Activated T-cell treated with anti-CD3 and anti-CD28 coated beads, Interleukin-2, amount 50 U/mL, for 24 hours (primary cell): Measurements from ENCODE around the gene MCM3AP.

Source experiments
- DNase-seq: peaks from one replicate; pipeline ENCODE4 v3.0.0-alpha.2; 2020
- H3K27ac Mint-ChIP-seq: 2 replicates; pipeline ENCODE4 v1.8.0; 2020; ENCODE audit warnings: mild to moderate bottlenecking, mixed read lengths
- H3K27me3 Mint-ChIP-seq: 2 replicates; pipeline ENCODE4 v1.8.0; 2020; ENCODE audit warnings: mixed read lengths
- H3K36me3 Mint-ChIP-seq: 2 replicates; pipeline ENCODE4 v1.8.0; 2020; ENCODE audit warnings: low read depth, mixed read lengths
- H3K4me1 Mint-ChIP-seq: 2 replicates; pipeline ENCODE4 v1.8.0; 2020; ENCODE audit warnings: low read depth, mixed read lengths
- H3K4me3 Mint-ChIP-seq: 2 replicates; pipeline ENCODE4 v1.8.0; 2020; ENCODE audit warnings: mild to moderate bottlenecking, moderate library complexity, mixed read lengths
- H3K9me3 Mint-ChIP-seq: 2 replicates; pipeline ENCODE4 v1.8.0; 2020; ENCODE audit warnings: mixed read lengths

Gene MCM3AP

GRCh38 chr21:46191257-46191685 is 94.1 kb downstream of the MCM3AP start:
- Mint-ChIP-seq H3K36me3 (peaks cover 42% of the 10 kb centered on the region), H3K4me3 (no peak overlapping the region), H3K4me1 (peaks cover 2% of the 10 kb centered on the region), H3K9me3 (no peaks in the 10 kb centered on the region), H3K27me3 (no peaks in the 10 kb centered on the region), H3K27ac (no peak overlapping the region)
- no peak for DNase-seq

GRCh38 chr21:46190491-46191131 is 94.8 kb downstream of the MCM3AP start:
- H3K27me3 Mint-ChIP-seq, result no peaks in the 10 kb centered on the region
- no peak overlapping the region for H3K4me3 Mint-ChIP-seq
- peaks cover 37% of the 10 kb centered on the region for H3K36me3 Mint-ChIP-seq
- no peak for DNase-seq
- peaks cover 3% of the 10 kb centered on the region for H3K4me1 Mint-ChIP-seq
- H3K27ac Mint-ChIP-seq, result no peak overlapping the region
- no peaks in the 10 kb centered on the region for H3K9me3 Mint-ChIP-seq

GRCh38 chr21:46189959-46190490 is 95.4 kb downstream of the MCM3AP start:
- Mint-ChIP-seq H3K4me1 (peaks cover 6% of the 10 kb centered on the region), H3K36me3 (peaks cover 31% of the 10 kb centered on the region), H3K27me3 (no peaks in the 10 kb centered on the region), H3K27ac (no peak overlapping the region), H3K9me3 (no peaks in the 10 kb centered on the region), H3K4me3 (no peak overlapping the region)
- no peak for DNase-seq

- Mint-ChIP-seq H3K27me3 (no peaks in the 10 kb centered on the region), H3K4me3 (no peak overlapping the region), H3K4me1 (peaks cover 11% of the 10 kb centered on the region), H3K27ac (no peak overlapping the region), H3K36me3 (peaks cover 25% of the 10 kb centered on the region), H3K9me3 (no peaks in the 10 kb centered on the region)
- no peak for DNase-seq
Measured at GRCh38 chr21:46189213-46189958, 96.0 kb downstream of the MCM3AP start.

- peaks cover 19% of the 10 kb centered on the region for H3K36me3 Mint-ChIP-seq
- no peaks in the 10 kb centered on the region for H3K9me3 Mint-ChIP-seq
- no peak for DNase-seq
- H3K27ac Mint-ChIP-seq, result no peak overlapping the region
- peaks cover 11% of the 10 kb centered on the region for H3K4me1 Mint-ChIP-seq
- H3K4me3 Mint-ChIP-seq, result no peak overlapping the region
- H3K27me3 Mint-ChIP-seq, result no peaks in the 10 kb centered on the region
Measured at GRCh38 chr21:46188226-46189212, 96.9 kb downstream of the MCM3AP start.

GRCh38 chr21:46187814-46188213 is 97.6 kb downstream of the MCM3AP start:
- no peak for DNase-seq
- Mint-ChIP-seq H3K27ac (no peak overlapping the region), H3K27me3 (no peaks in the 10 kb centered on the region), H3K9me3 (no peaks in the 10 kb centered on the region), H3K4me1 (peaks cover 13% of the 10 kb centered on the region), H3K4me3 (no peak overlapping the region), H3K36me3 (peaks cover 16% of the 10 kb centered on the region)

GRCh38 chr21:46187261-46187660 is 98.2 kb downstream of the MCM3AP start:
- peaks cover 13% of the 10 kb centered on the region for H3K4me1 Mint-ChIP-seq
- H3K36me3 Mint-ChIP-seq, result peaks cover 16% of the 10 kb centered on the region
- H3K4me3 Mint-ChIP-seq, result no peak overlapping the region
- no peaks in the 10 kb centered on the region for H3K9me3 Mint-ChIP-seq
- H3K27me3 Mint-ChIP-seq, result no peaks in the 10 kb centered on the region
- DNase-seq, result no peak
- no peak overlapping the region for H3K27ac Mint-ChIP-seq

- Mint-ChIP-seq H3K27me3 (no peaks in the 10 kb centered on the region), H3K9me3 (no peaks in the 10 kb centered on the region), H3K4me3 (peak overlapping the region; percentile 81), H3K36me3 (peaks cover 8% of the 10 kb centered on the region), H3K27ac (no peak overlapping the region), H3K4me1 (peaks cover 13% of the 10 kb centered on the region)
- DNase-seq, result no peak
Measured at GRCh38 chr21:46185716-46186115, 99.7 kb downstream of the MCM3AP start.
